HL-60 (cell line): ENCODE results near the gene RPS27L.

Experiments
- DNase-seq, 2 experiments: peaks; one replicate each; pipeline ENCODE4 v3.0.0-alpha.2; 2010 to 2020; ENCODE audit warnings: low read depth in 1 of 2, low spot score in 1 of 2
- H3K27ac ChIP-seq: fragments of 250-450 bp; sonication (Bioruptor Pico); replicated peaks from 2 replicates; pipeline ENCODE4 v1.5.1; 2020; ENCODE audit warnings: mild to moderate bottlenecking, moderate library complexity
- H3K27me3 ChIP-seq: fragments of 250-450 bp; sonication (Bioruptor Pico); 2 replicates; pipeline ENCODE4 v1.5.1; 2021; ENCODE audit warnings: mild to moderate bottlenecking, moderate library complexity; ENCODE audit not compliant: insufficient read depth, poor library complexity, severe bottlenecking
- H3K4me3 ChIP-seq: replicated peaks from 2 replicates; pipeline ENCODE4 v1.5.1; 2011; ENCODE audit warnings: mild to moderate bottlenecking, control low read depth, low read length; ENCODE audit not compliant: insufficient read depth
- GABPA ChIP-seq: IDR thresholded peaks from 2 replicates; pipeline ENCODE4 v1.6.1; 2012; ENCODE audit warnings: low read depth
- POLR2AphosphoS5 ChIP-seq: IDR thresholded peaks from 2 replicates; pipeline ENCODE4 v1.6.1; 2012; ENCODE audit warnings: low read depth
- SPI1 ChIP-seq: IDR thresholded peaks from 2 replicates; pipeline ENCODE4 v1.6.1; 2012; ENCODE audit warnings: low read depth, mild to moderate bottlenecking, borderline replicate concordance
- TF ChIP-seq, protein P1 (sequence below): IDR thresholded peaks from one replicate; pipeline ENCODE4 v1.5.1; 2011; ENCODE audit warnings: low read length, control low read depth, inconsistent platforms; ENCODE audit not compliant: insufficient read depth
- TF ChIP-seq, protein P2 (sequence below): IDR thresholded peaks from 2 replicates; pipeline ENCODE4 v1.6.1; 2012; ENCODE audit warnings: low read depth; ENCODE audit not compliant: insufficient replicate concordance

Gene RPS27L

DNA sequence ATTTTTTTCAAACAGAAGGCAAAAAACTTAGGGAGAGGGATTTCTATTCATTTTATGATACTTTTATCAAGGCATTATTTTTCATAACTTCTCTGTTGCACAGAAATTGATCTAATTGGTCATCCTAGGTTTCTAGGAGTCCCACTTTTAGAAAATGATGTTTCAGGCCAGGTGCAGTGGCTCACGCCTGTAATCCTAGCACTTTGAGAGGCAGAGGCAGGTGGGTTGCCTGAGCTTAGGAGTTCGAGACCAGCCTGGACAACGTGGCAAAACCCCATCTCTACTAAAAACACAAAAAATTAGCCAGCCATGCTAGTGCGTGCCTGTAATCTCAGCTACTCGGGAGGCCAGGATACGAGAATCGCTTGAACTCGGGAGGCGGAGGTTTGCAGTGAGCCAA, 32.8 kb downstream of the RPS27L start:
- Histone ChIP-seq H3K27ac (no peak overlapping the region), H3K4me3 (no peak overlapping the region)
- TF ChIP-seq, protein P1, sequence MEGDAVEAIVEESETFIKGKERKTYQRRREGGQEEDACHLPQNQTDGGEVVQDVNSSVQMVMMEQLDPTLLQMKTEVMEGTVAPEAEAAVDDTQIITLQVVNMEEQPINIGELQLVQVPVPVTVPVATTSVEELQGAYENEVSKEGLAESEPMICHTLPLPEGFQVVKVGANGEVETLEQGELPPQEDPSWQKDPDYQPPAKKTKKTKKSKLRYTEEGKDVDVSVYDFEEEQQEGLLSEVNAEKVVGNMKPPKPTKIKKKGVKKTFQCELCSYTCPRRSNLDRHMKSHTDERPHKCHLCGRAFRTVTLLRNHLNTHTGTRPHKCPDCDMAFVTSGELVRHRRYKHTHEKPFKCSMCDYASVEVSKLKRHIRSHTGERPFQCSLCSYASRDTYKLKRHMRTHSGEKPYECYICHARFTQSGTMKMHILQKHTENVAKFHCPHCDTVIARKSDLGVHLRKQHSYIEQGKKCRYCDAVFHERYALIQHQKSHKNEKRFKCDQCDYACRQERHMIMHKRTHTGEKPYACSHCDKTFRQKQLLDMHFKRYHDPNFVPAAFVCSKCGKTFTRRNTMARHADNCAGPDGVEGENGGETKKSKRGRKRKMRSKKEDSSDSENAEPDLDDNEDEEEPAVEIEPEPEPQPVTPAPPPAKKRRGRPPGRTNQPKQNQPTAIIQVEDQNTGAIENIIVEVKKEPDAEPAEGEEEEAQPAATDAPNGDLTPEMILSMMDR: no peak
- TF ChIP-seq, protein P2, sequence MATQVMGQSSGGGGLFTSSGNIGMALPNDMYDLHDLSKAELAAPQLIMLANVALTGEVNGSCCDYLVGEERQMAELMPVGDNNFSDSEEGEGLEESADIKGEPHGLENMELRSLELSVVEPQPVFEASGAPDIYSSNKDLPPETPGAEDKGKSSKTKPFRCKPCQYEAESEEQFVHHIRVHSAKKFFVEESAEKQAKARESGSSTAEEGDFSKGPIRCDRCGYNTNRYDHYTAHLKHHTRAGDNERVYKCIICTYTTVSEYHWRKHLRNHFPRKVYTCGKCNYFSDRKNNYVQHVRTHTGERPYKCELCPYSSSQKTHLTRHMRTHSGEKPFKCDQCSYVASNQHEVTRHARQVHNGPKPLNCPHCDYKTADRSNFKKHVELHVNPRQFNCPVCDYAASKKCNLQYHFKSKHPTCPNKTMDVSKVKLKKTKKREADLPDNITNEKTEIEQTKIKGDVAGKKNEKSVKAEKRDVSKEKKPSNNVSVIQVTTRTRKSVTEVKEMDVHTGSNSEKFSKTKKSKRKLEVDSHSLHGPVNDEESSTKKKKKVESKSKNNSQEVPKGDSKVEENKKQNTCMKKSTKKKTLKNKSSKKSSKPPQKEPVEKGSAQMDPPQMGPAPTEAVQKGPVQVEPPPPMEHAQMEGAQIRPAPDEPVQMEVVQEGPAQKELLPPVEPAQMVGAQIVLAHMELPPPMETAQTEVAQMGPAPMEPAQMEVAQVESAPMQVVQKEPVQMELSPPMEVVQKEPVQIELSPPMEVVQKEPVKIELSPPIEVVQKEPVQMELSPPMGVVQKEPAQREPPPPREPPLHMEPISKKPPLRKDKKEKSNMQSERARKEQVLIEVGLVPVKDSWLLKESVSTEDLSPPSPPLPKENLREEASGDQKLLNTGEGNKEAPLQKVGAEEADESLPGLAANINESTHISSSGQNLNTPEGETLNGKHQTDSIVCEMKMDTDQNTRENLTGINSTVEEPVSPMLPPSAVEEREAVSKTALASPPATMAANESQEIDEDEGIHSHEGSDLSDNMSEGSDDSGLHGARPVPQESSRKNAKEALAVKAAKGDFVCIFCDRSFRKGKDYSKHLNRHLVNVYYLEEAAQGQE: no peak
- TF ChIP-seq GABPA (no peak), POLR2AphosphoS5 (no peak), SPI1 (no peak)

DNA sequence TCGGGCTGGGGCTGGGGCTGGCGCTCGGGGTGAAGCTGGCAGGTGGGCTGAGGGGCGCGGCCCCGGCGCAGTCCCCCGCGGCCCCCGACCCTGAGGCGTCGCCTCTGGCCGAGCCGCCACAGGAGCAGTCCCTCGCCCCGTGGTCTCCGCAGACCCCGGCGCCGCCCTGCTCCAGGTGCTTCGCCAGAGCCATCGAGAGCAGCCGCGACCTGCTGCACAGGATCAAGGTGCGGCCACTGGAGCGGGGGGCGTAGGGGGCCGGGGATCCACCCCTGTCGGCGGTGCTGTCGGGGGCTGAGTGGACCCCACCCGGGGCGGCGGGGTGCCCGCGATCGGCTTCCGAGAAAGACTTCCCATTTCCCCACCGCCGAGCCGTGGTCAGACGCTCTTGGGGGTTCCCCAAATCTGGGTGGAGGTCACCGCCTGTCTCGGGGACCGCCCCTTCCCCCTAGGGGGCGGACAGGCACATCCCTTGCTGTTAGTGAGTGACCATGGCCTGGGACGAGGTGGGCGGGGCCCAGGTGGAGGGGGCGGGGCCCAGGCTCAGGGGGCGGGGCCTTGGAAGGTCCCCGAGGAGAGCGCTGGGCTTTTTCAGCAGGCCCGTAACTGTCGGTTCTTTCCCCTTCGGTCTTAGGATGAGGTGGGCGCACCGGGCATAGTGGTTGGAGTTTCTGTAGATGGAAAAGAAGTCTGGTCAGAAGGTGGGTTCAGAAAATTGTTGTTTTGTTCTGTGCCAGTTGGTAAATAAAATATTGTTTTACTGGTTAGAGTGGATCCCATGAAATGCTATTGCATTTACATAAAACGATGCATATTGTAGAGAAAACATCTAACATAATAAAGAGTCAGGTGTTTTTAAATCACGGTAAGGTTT, 35.0 kb downstream of the RPS27L start:
- Histone ChIP-seq H3K27me3 (no peaks in the 10 kb centered on the region), H3K4me3 (peak overlapping the region; percentile 100), H3K27ac (peak overlapping the region; percentile 71)
- TF ChIP-seq, protein P2: no peak
- TF ChIP-seq SPI1: peak; percentile 28; the same call in 1 of the 2 replicates
- DNase-seq: peak; percentile 46 to 81

More for the DNA sequence above, 32.8 kb downstream of the RPS27L start:
- no peaks in the 10 kb centered on the region for H3K27me3 ChIP-seq
- no peak for DNase-seq

DNA sequence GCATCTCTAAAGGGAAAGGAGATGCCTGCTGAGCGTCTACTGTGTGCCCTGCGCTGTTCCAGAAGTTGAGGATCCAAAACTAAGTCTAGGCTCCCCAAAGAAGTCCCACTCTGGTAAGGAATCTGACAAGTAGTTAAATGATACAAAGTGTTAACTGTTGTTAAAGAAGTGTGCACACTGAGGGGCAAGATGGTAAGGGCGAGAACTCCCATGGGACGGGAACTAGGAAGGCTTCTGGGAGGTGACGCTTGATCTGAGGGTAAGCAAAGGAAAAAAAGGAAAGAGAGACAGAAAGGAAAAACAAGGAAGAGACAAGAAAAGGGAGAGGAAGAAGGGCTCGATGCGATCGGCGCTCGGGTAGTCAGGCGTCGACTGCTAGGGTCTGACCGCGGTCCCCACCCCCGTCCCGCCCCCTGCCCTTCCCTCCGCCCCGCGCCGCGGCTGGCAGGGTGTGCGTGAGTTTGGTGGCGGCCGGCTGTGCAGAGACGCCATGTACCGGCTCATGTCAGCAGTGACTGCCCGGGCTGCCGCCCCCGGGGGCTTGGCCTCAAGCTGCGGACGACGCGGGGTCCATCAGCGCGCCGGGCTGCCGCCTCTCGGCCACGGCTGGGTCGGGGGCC, 35.8 kb downstream of the RPS27L start, which contains the start of gene LACTB:
TSS of gene LACTB (plus strand) at position 480 of the 620 bp plus-strand sequence. CDS start at position 491, 11 bp downstream.
- peak within 1 kb of the TSS; percentile 100 for H3K4me3 ChIP-seq
- no peaks in the 10 kb centered on the region for H3K27me3 ChIP-seq
- H3K27ac ChIP-seq: peak within 1 kb of the TSS; percentile 71
- DNase-seq: peak; percentile 70 to 84
- TF ChIP-seq SPI1: peak; percentile 41; the same call in 1 of the 2 replicates
- TF ChIP-seq, protein P1: no peak

DNA sequence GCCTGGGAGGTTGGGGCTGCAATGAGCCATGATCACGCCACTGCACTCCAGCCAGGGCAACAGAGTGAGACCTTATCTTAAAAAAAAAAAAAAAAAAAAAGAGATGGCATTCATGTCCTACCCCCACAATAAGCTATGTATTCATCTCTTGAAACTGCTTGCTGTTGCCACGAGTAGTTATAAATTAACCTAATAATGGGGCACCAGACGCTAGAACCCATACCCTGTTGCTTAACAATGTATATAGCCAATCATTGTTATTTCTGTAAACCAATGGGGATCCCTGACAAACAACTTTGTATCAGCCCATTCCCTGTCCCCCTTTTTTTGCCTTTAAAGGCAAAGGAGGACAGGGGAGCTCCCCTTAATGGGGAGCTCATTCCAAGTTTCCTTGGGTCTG, 38.4 kb downstream of the RPS27L start:
- Histone ChIP-seq H3K27ac (no peak overlapping the region), H3K27me3 (no peaks in the 10 kb centered on the region), H3K4me3 (no peak overlapping the region)
- no peak for DNase-seq
- TF ChIP-seq SPI1: no peak
- TF ChIP-seq, protein P1: no peak
